Measurements from ENCODE around the gene MBP.

MBP gene

GRCh38 chr18:77150588-77150987, 18.0 kb upstream of the MBP start:
- no peak for DNase-seq

DNA sequence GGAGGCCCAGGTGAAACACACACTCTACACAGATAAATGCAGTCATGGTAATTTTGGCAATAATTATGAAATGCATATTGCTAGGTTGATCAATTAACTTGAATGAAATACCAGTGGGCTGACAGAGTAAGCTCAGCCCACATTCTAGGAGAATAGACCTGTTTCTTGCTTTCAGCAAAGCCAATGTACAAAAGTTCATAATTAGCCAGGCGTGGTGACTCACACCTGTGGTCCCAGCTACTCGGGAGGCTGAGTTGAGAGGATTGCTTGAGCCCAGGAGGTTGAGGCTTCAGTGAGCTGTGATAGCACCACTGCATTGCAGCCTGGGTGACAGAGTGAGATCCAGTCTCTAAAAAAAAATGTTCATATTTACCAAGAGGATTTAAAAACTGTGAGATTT, 15.7 kb upstream of the MBP start:
- DNase-seq = no peak

DNA sequence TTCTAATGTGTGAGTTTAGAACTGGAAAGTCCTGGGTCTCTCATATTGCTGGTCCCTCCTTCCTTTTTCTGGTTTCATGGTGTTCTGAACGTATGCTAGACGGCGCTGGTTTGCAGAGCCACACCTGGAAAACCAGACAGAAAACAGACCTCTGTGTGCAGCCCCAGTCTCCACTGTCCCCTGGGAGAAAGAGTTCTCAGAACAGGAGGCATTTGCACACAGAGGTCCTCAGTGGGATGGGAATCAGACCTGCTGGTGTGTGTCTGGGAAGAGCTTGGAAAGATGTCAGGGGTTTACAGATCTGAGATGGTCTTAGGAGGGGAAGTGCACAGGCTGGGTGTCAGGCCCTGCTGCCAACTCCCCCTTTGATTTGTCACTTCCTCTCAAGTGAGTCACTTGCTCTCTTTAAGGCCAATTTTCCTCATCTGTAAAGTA, 14.9 kb upstream of the MBP start:
- DNase-seq = no peak

GRCh38 chr18:77146249-77147080, 13.9 kb upstream of the MBP start:
- no peak for DNase-seq

- DNase-seq = no peak
These were observed 12.8 kb upstream of the MBP start for GRCh38 chr18:77145364-77145901.

- no peak for DNase-seq
These were observed 12.0 kb upstream of the MBP start for GRCh38 chr18:77144451-77145118.

GRCh38 chr18:77144046-77144445, 11.5 kb upstream of the MBP start:
- no peak for DNase-seq

- DNase-seq = no peak
These were observed 10.6 kb upstream of the MBP start for GRCh38 chr18:77143196-77143595.

- no peak for DNase-seq
These were observed 9.0 kb upstream of the MBP start for GRCh38 chr18:77141401-77142118.

DNA sequence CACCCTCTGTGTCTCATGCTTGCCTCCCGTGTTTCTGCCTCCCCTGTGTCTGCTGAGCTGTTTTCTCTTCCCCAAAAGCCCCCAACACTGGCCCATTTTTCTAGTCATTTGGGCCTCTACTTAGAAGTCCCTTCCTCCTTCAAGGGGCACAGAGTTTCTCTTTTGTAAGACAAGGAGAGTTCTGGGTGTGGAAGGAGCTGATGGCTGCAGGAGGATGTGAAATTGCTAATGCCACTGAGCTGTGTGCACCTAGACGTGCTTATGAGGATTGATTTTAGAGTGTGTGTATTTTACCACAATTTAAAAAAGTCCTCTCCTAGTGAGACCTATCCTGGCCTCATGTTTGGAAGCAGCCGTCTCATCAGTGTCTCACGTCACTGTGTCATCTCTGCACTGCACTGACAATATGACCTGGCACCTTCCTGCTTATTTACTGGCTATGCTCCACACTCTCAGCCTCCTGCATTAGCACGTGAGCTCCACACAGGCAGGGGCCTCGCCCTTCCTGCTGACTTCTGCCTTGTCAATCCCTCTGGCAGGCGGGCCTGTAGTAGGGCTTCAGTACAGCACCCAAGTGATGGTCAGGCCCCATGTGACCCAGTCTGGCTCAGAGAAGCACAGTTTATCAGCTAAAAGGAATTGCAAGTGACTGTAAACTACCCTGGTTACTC, 8.0 kb upstream of the MBP start:
- no peak for DNase-seq

DNA sequence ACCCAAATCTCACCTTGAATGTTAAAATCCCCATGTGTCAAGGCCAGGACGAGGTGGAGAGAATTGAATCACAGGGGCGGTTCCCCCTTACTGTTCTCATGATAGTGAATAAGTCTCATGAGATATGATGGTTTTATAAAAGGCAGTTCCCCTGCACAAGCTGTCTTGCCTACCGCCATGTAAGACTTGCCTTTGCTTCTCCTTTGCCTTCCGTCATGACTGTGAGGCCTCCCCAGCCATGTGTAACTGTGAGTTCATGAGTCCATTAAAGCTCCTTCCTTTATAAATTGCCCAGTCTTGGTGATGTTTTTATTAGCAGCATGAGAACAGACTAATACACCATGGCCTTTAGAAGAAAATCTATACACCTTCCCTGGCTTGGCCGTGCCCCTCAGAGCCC, 7.4 kb upstream of the MBP start:
- DNase-seq = no peak

- no peak for DNase-seq
These were observed 7.0 kb upstream of the MBP start for GRCh38 chr18:77139619-77140018.

GRCh38 chr18:77138270-77138669, 5.7 kb upstream of the MBP start:
- peak; percentile 39 for DNase-seq

GRCh38 chr18:77137851-77138250, 5.3 kb upstream of the MBP start:
- DNase-seq = no peak

- DNase-seq = no peak
These were observed 4.5 kb upstream of the MBP start for GRCh38 chr18:77136871-77137665.

DNA sequence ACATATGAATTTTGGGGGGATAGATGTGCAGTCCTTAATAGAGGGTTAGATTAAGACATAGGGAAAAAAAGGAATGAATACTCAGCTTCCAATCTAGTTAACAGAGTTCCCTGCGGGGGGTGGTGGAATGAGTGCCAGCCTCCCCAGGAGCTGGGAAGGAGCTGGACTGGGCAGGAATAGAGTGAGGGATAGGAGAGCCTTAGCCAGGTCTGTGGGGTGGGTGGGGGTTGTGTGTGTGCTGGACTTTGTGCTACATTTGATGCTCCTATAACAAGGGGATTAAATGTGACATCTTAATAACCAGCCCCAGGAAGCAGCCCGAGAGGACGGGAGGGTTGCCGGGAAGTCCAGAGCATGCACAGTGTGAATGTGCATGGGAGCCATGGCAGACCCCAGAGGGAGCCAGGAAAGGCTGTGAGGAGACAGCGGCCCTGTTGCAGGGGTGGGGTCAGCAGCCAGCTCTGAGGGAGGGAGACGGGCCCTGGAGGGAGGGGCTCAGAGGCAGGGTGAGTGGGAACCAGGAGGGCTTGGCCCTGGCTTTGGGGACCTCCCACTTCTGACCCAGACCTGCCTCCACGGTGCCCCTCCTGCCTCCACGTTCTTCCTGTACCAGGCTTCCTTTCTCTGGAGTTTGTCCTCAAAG, 3.6 kb upstream of the MBP start:
- no peak for DNase-seq

DNA sequence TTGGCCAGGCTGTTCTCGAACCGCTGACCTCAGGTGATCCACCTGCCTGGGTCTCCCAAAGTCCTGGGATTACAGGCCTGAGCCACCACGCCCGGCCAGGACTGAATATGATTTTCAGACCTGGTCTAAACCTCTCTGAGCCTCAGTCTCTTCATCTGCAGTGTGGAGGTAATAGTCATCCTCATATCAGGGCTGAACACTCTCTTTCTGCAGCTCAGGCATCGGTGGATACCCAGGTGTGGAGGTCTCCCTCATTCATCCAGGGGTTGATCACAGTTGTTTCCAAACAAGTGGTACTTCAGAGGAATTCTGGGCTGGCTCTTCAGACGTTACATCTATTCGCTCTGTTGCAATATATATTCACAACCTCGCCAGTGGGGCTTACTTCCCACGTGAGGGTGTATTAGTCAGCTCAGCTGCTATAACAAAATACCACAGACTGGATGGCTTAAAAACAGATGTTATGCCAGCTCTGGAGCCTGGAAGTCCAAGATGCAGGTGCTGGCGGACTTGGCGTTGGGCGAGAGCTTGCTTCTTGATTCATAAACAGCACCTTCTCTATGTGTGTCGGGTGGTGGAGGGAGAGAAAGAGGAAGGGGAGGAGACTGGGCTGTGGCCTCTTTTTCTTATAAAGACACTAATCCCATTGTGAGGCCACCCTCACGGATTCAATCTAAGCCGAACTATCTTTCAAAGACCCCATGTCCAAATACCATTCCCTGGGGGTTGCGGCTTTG, 2.9 kb upstream of the MBP start:
- no peak for DNase-seq

- DNase-seq = no peak
These were observed 2.0 kb upstream of the MBP start for GRCh38 chr18:77134611-77135010.

GRCh38 chr18:77133835-77134496, 1.4 kb upstream of the MBP start:
- no peak for DNase-seq

Data from NCI-H446 treated with DMSO at 0.1 percent for 48 hours (cell line).